ENCODE data around the gene SUSD1.

- TF ChIP-seq CTCF (IDR thresholded peaks at IDR 0.05; ENCODE audit: low read depth, low read length) (peak; percentile 36), POLR2A (IDR thresholded peaks at IDR 0.05; ENCODE audit: extremely low read depth, insufficient read length) (no peak), MAX (IDR thresholded peaks at IDR 0.05; ENCODE audit: low read depth, low read length) (no peak), MYC (IDR thresholded peaks at IDR 0.05; ENCODE audit: low read depth, low read length) (no peak)
Observed at GRCh38 chr9:112086627-112087026, 88.5 kb downstream of the SUSD1 start.
